IMR-90 (cell line): ENCODE measurements around the gene KCNJ6. TPM values are rescaled to one million over a fixed set of nuclear protein-coding genes. Genes with fewer than 3 reads are reported as not detected.

ENCODE experiments used
- ATAC-seq: fragments of 200-7000 bp; cut with Tn5 transposase; 2 replicates; pipeline ENCODE4 v1.9.1; 2020; ENCODE audit warnings: low read depth, mild to moderate bottlenecking, moderate library complexity
- BruUV-seq: library from RNA; stranded (reverse); fragments of 400-500 nt; replicated peaks from 2 replicates; lab custom pipeline; 2021; lab: Mats Ljungman, UMichigan
- CTCF ChIA-PET: fragments of 300-600 bp; formaldehyde crosslinking; extraction: SDS; loops from one replicate; lab custom pipeline; 2021; ENCODE audit warnings: antibody characterized with exemption; lab: Yijun Ruan, JAX
- POLR2A ChIA-PET: fragments of 300-600 bp; sonication (Branson Sonifier 250); formaldehyde crosslinking; loops from one replicate; lab custom pipeline; 2022; ENCODE audit warnings: antibody characterized with exemption; ENCODE audit not compliant: unreplicated experiment; lab: Charles Lee
- DNase-seq: peaks from one replicate; pipeline ENCODE4 v3.0.0; 2013
- H2AFZ ChIP-seq: replicated peaks from 2 replicates; pipeline ENCODE3; 2013; ENCODE audit warnings: low read length, mild to moderate bottlenecking; ENCODE audit not compliant: poor library complexity
- H2AK5ac ChIP-seq: 2 replicates; pipeline ENCODE4 v1.6.1; 2013; ENCODE audit warnings: low read depth, low read length, inconsistent platforms
- H2AK9ac ChIP-seq: replicated peaks from 2 replicates; pipeline ENCODE3; 2013; ENCODE audit warnings: mild to moderate bottlenecking, low read depth, low read length, moderate library complexity; ENCODE audit not compliant: poor library complexity
- H2BK120ac ChIP-seq: 2 replicates; pipeline ENCODE4 v1.6.1; 2013; ENCODE audit warnings: low read depth, low read length, inconsistent platforms
- H2BK15ac ChIP-seq: 3 replicates; pipeline ENCODE4 v1.6.1; 2013; ENCODE audit warnings: low read depth, low read length, inconsistent platforms
- H2BK20ac ChIP-seq: 2 replicates; pipeline ENCODE4 v1.6.1; 2013; ENCODE audit warnings: low read depth, mild to moderate bottlenecking, inconsistent platforms, low read length, moderate library complexity
- H2BK5ac ChIP-seq: 2 replicates; pipeline ENCODE4 v1.6.1; 2013; ENCODE audit warnings: mild to moderate bottlenecking, low read depth, low read length, inconsistent platforms; ENCODE audit not compliant: poor library complexity, severe bottlenecking
- H3K14ac ChIP-seq: replicated peaks from 2 replicates; pipeline ENCODE4 v1.6.1; 2013; ENCODE audit warnings: low read depth, low read length, inconsistent platforms
- H3K18ac ChIP-seq: 2 replicates; pipeline ENCODE4 v1.6.1; 2013; ENCODE audit warnings: low read depth, low read length, control low read depth
- H3K23ac ChIP-seq: 2 replicates; pipeline ENCODE4 v1.6.1; 2013; ENCODE audit warnings: low read depth, low read length, inconsistent platforms
- H3K27ac ChIP-seq: 2 replicates; pipeline ENCODE4 v1.5.1; 2013; ENCODE audit warnings: mild to moderate bottlenecking, control low read depth, low read length; ENCODE audit not compliant: insufficient read depth
- H3K27me3 ChIP-seq: 2 replicates; pipeline ENCODE4 v1.6.1; 2013; ENCODE audit warnings: low read length; ENCODE audit not compliant: control insufficient read depth, insufficient read depth
- H3K36me3 ChIP-seq: 2 replicates; pipeline ENCODE4 v1.6.1; 2013; ENCODE audit warnings: low read length, mixed read lengths; ENCODE audit not compliant: control insufficient read depth, insufficient read depth
- H3K4ac ChIP-seq: 2 replicates; pipeline ENCODE4 v1.6.1; 2013; ENCODE audit warnings: low read depth, low read length, inconsistent platforms
- H3K4me1 ChIP-seq: 2 replicates; pipeline ENCODE4 v1.6.1; 2013; ENCODE audit warnings: low read length, mixed read lengths; ENCODE audit not compliant: control insufficient read depth, insufficient read depth
- H3K4me2 ChIP-seq: 2 replicates; pipeline ENCODE4 v1.6.1; 2013; ENCODE audit warnings: low read depth, mild to moderate bottlenecking, control low read depth, low read length, moderate library complexity
- H3K4me3 ChIP-seq: 2 replicates; pipeline ENCODE4 v1.5.1; 2013; ENCODE audit warnings: low read depth, mild to moderate bottlenecking, control low read depth, low read length, moderate library complexity; ENCODE audit not compliant: insufficient read depth
- H3K56ac ChIP-seq: 2 replicates; pipeline ENCODE4 v1.6.1; 2013; ENCODE audit warnings: low read length, inconsistent platforms; ENCODE audit not compliant: insufficient read depth; ENCODE audit errors: extremely low read depth
- H3K79me1 ChIP-seq, 2 experiments: 2 replicates each; pipeline ENCODE4 v1.6.1; 2013; ENCODE audit warnings: low read length in 2 of 2, inconsistent platforms in 1 of 2, low read depth in 1 of 2
- H3K9ac ChIP-seq: 2 replicates; pipeline ENCODE4 v1.6.1; 2013; ENCODE audit warnings: low read depth, low read length, control low read depth
- H3K9me1 ChIP-seq: 2 replicates; pipeline ENCODE4 v1.6.1; 2013; ENCODE audit warnings: low read length, inconsistent platforms; ENCODE audit not compliant: insufficient read depth
- H3K9me3 ChIP-seq: 2 replicates; pipeline ENCODE4 v1.6.1; 2013; ENCODE audit warnings: low read length; ENCODE audit not compliant: control insufficient read depth, insufficient read depth
- H4K20me1 ChIP-seq: 2 replicates; pipeline ENCODE4 v1.6.1; 2013; ENCODE audit warnings: low read length, inconsistent platforms; ENCODE audit not compliant: insufficient read depth
- H4K5ac ChIP-seq: 2 replicates; pipeline ENCODE4 v1.6.1; 2013; ENCODE audit warnings: mild to moderate bottlenecking, low read depth, low read length, control low read depth
- H4K8ac ChIP-seq, 2 experiments: 2 replicates each; pipeline ENCODE4 v1.6.1; 2013; ENCODE audit warnings: low read depth in 2 of 2, low read length in 2 of 2, control low read depth in 1 of 2, inconsistent platforms in 1 of 2
- H4K91ac ChIP-seq: 2 replicates; pipeline ENCODE4 v1.6.1; 2013; ENCODE audit warnings: low read depth, low read length, inconsistent platforms; ENCODE audit not compliant: insufficient read depth
- BHLHE40 ChIP-seq: fragments of 150-350 bp; IDR thresholded peaks from 2 replicates; pipeline ENCODE4 v1.6.1; 2016; ENCODE audit warnings: mild to moderate bottlenecking, low read depth, low read length
- CEBPB ChIP-seq: IDR thresholded peaks from 2 replicates; pipeline ENCODE4 v1.6.1; 2012; ENCODE audit warnings: low read depth, low read length, improper control_type of control experiment
- CHD1 ChIP-seq: IDR thresholded peaks from 2 replicates; pipeline ENCODE4 v1.6.1; 2012; ENCODE audit warnings: low read depth, low read length, improper control_type of control experiment
- CTCF ChIP-seq: conservative IDR thresholded peaks from 2 replicates; pipeline ENCODE4 v1.5.1; 2012; ENCODE audit warnings: mild to moderate bottlenecking, low read depth, low read length, improper control_type of control experiment
- FOS ChIP-seq: fragments of 150-350 bp; IDR thresholded peaks from 2 replicates; pipeline ENCODE4 v1.6.1; 2016; ENCODE audit warnings: low read depth, low read length
- MAFK ChIP-seq: IDR thresholded peaks from 2 replicates; pipeline ENCODE4 v1.6.1; 2012; ENCODE audit warnings: low read depth, low read length, improper control_type of control experiment
- MAZ ChIP-seq: IDR thresholded peaks from 2 replicates; pipeline ENCODE4 v1.6.1; 2012; ENCODE audit warnings: low read depth, mild to moderate bottlenecking, low read length, improper control_type of control experiment, moderate library complexity, borderline replicate concordance
- MXI1 ChIP-seq: IDR thresholded peaks from 2 replicates; pipeline ENCODE4 v1.6.1; 2012; ENCODE audit warnings: low read depth, mild to moderate bottlenecking, low read length, moderate library complexity, borderline replicate concordance
- NFE2L2 ChIP-seq: fragments of 150-350 bp; IDR thresholded peaks from 2 replicates; pipeline ENCODE4 v1.6.1; 2016; ENCODE audit warnings: low read depth, mild to moderate bottlenecking, low read length
- POLR2A ChIP-seq: IDR thresholded peaks from 2 replicates; pipeline ENCODE4 v1.6.1; 2012; ENCODE audit warnings: mild to moderate bottlenecking, low read depth, low read length
- RAD21 ChIP-seq: IDR thresholded peaks from 2 replicates; pipeline ENCODE4 v1.6.1; 2012; ENCODE audit warnings: low read length, improper control_type of control experiment
- RCOR1 ChIP-seq: IDR thresholded peaks from 2 replicates; pipeline ENCODE4 v1.6.1; 2012; ENCODE audit warnings: mild to moderate bottlenecking, low read length, improper control_type of control experiment; ENCODE audit not compliant: insufficient replicate concordance
- RFX5 ChIP-seq: IDR thresholded peaks from 2 replicates; pipeline ENCODE4 v1.8.0; 2012; ENCODE audit warnings: low read depth, mild to moderate bottlenecking, low read length, moderate library complexity
- SMC3 ChIP-seq: fragments of 150-350 bp; IDR thresholded peaks from 2 replicates; pipeline ENCODE4 v1.6.1; 2016; ENCODE audit warnings: low read depth, mild to moderate bottlenecking, antibody characterized with exemption, low read length, moderate library complexity
- USF2 ChIP-seq: fragments of 150-350 bp; IDR thresholded peaks from 2 replicates; pipeline ENCODE4 v1.6.1; 2017; ENCODE audit warnings: mild to moderate bottlenecking, antibody characterized with exemption, low read length, low read depth
- WGBS, 2 experiments: methylation state at CpG; one replicate each; pipeline versions ENCODE4 v1.1.5 to v1.1.7; 2013; ENCODE audit warnings: missing lambda C conversion rate in 2 of 2; ENCODE audit not compliant: insufficient read length in 1 of 2; ENCODE audit errors: extremely low coverage in 2 of 2; 5-methylcytosine and 5-hydroxymethylcytosine counted together
- dilution Hi-C: fragments of 300-500 bp; cut with HindIII; formaldehyde crosslinking; loops from one replicate; pipeline ENCODE4 v1.14.3; 2018; ENCODE audit warnings: low sequenced_read_pairs; ENCODE audit not compliant: unreplicated experiment
- in situ Hi-C: fragments of 300-500 bp; cut with MboI; formaldehyde crosslinking; loops from 3 replicates; pipeline ENCODE4 v1.14.3; 2019; ENCODE audit warnings: low sequenced_read_pairs, inconsistent platforms, mixed read lengths
- intact Hi-C: fragments of 100-400 bp; cut with micrococcal nuclease; formaldehyde crosslinking; loops from 2 replicates; pipeline ENCODE4 v1.10.0; 2022
- polyA plus RNA-seq, 3 experiments: library from polyadenylated mRNA; depleted of rRNA; stranded (reverse); fragments of >200 nt; gene quantifications; 2 replicates each; pipeline ENCODE4 v1.2.3, GENCODE V29; 2012; ENCODE audit warnings: low replicate concordance in 1 of 3
- total RNA-seq: library from RNA; depleted of rRNA; stranded (reverse); fragments of >200 nt; gene quantifications from 2 replicates; pipeline ENCODE4 v1.2.3, GENCODE V29; 2012
- TF ChIP-seq, protein P1 (sequence below): fragments of 150-350 bp; IDR thresholded peaks from 2 replicates; pipeline ENCODE4 v1.6.1; 2016; ENCODE audit warnings: low read depth, mild to moderate bottlenecking, low read length, moderate library complexity, borderline replicate concordance

The KCNJ6 gene
- total and polyA plus RNA-seq, 2 of the 4 experiments (the other 2 are of a cell fraction): under 0.01 to 0.02 TPM

DNA sequence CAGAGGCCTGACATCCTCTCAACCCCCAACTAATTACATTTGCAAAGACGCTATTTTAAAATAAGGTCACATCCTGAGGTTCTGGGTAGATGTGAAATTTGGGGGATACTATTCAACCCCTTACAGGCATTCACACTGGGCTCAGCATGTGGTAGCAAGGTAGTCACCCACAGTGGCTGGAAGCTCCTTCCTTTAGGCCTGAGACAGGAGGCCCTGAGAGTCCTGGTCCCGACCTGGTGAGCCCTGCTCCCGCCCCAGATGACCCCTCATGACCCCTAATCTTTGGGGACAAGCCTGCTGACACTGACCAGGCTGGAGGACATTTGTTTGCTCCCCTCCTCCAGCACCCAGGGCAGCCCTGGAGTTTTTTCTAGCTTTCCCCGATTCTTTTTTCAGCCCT is 323.8 kb downstream of the KCNJ6 start:
- no peak for DNase-seq
- Histone ChIP-seq H4K20me1 (no peaks in the 10 kb centered on the region), H2AFZ (no peak overlapping the region), H3K4me1 (no peaks in the 10 kb centered on the region), H2BK20ac (no peak overlapping the region), H3K27ac (no peak overlapping the region), H2AK9ac (no peak overlapping the region), H3K36me3 (no peaks in the 10 kb centered on the region), H4K5ac (no peak overlapping the region), H3K9me1 (no peaks in the 10 kb centered on the region), H3K18ac (no peak overlapping the region), H4K91ac (no peak overlapping the region), H3K4me3 (no peak overlapping the region), H3K27me3 (peaks cover 33% of the 10 kb centered on the region), H3K23ac (no peak overlapping the region), H4K8ac (no peak overlapping the region), H2BK5ac (no peak overlapping the region), H3K9me3 (no peaks in the 10 kb centered on the region), H3K79me1 (no peaks in the 10 kb centered on the region), H2AK5ac (no peak overlapping the region), H3K4ac (no peak overlapping the region), H3K14ac (no peak overlapping the region), H2BK15ac (no peak overlapping the region), H2BK120ac (no peak overlapping the region), H3K56ac (no peak overlapping the region), H3K9ac (no peak overlapping the region), H3K4me2 (no peak overlapping the region)
- TF ChIP-seq CHD1: no peak
- no peak for TF ChIP-seq CEBPB
- TF ChIP-seq MAZ: no peak
- TF ChIP-seq, protein P1, sequence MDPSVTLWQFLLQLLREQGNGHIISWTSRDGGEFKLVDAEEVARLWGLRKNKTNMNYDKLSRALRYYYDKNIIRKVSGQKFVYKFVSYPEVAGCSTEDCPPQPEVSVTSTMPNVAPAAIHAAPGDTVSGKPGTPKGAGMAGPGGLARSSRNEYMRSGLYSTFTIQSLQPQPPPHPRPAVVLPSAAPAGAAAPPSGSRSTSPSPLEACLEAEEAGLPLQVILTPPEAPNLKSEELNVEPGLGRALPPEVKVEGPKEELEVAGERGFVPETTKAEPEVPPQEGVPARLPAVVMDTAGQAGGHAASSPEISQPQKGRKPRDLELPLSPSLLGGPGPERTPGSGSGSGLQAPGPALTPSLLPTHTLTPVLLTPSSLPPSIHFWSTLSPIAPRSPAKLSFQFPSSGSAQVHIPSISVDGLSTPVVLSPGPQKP: no peak
- TF ChIP-seq BHLHE40: no peak
- TF ChIP-seq RFX5: no peak
- no peak for TF ChIP-seq CTCF
- TF ChIP-seq RCOR1: no peak
- TF ChIP-seq RAD21: no peak
- TF ChIP-seq MAFK: no peak
- no peak for TF ChIP-seq MXI1
- no peak for TF ChIP-seq USF2
- TF ChIP-seq NFE2L2: no peak
- TF ChIP-seq POLR2A: no peak
- no peak for TF ChIP-seq FOS
- TF ChIP-seq SMC3: no peak
- CTCF ChIA-PET: no interaction called here
- dilution Hi-C loops (no loop called here), in situ Hi-C loops (no loop called here), intact Hi-C loops (no loop called here)
- ATAC-seq: no peak
- no CpG with 5 or more reads among the region's 4 CpGs for WGBS, 2 experiments
- POLR2A ChIA-PET: no interaction called here
- BruUV-seq: no TSS peak
